LNCAP (cell line): Measurements from ENCODE around the gene CADM1.

ENCODE experiments used
- TF ChIP-seq, protein P1 (sequence below): fragments of 450-650 bp; IDR thresholded peaks from 2 replicates; pipeline ENCODE4 v1.5.1; 2017; ENCODE audit warnings: mild to moderate bottlenecking

CADM1 gene

DNA sequence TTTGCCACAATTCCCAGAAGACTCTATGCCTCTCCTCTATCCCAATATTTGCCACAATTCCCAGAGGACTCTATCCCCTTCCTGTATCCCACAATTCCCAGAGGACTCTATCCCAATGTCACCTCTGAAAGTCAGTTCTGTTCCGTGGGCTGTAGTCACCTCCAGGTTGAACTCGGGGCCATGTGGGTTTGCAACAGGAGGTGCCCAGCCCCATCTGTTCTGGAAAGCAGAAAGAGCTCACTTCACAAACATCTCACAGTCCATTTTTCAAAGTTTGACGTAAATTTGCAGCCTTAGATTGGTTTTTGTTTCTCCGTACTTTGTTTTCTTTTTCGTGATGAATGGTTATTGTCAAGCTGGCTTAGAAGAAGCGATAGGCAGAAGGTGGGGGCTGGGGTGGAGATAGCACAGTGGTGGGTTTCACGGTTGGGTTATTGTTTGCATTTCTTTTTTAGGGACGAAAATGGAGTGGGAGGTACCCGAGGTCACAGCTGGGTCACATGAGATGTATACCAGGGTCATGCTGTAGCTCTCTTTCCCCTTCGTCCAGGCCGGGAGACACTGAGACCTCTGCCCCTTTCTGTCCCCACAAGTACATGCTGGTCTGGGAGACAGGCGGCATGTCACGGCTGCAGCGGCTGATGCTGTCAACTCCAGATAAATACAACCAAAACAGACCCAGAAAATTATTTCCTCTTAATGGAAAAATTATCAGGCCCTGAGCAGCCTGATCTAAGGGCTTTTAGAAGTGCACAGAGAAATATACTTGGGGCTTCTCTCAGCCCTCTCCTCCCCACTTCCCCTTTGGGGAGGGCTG is 374.5 kb downstream of the CADM1 start:
- TF ChIP-seq, protein P1, sequence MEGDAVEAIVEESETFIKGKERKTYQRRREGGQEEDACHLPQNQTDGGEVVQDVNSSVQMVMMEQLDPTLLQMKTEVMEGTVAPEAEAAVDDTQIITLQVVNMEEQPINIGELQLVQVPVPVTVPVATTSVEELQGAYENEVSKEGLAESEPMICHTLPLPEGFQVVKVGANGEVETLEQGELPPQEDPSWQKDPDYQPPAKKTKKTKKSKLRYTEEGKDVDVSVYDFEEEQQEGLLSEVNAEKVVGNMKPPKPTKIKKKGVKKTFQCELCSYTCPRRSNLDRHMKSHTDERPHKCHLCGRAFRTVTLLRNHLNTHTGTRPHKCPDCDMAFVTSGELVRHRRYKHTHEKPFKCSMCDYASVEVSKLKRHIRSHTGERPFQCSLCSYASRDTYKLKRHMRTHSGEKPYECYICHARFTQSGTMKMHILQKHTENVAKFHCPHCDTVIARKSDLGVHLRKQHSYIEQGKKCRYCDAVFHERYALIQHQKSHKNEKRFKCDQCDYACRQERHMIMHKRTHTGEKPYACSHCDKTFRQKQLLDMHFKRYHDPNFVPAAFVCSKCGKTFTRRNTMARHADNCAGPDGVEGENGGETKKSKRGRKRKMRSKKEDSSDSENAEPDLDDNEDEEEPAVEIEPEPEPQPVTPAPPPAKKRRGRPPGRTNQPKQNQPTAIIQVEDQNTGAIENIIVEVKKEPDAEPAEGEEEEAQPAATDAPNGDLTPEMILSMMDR: no peak

DNA sequence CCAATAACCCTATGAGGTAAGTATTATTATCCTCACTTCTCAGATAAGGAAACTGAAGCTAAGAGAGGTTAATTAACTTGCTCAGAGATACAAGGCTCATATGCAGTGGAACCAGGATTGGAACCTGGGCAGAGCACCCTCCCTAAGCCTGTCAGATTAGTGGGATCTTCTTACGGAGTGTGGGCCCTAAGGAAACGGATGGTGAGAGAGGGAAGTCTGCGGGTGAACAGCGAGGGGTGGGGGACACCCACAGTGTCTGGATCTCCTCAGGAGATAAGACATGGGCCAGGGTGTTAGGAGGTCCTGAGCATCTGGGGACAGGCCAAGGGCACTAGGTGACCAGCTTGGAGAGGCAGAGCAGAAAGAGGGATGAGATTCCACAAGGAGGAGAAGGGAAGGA is 376.0 kb downstream of the CADM1 start:
- TF ChIP-seq, protein P1: no peak

DNA sequence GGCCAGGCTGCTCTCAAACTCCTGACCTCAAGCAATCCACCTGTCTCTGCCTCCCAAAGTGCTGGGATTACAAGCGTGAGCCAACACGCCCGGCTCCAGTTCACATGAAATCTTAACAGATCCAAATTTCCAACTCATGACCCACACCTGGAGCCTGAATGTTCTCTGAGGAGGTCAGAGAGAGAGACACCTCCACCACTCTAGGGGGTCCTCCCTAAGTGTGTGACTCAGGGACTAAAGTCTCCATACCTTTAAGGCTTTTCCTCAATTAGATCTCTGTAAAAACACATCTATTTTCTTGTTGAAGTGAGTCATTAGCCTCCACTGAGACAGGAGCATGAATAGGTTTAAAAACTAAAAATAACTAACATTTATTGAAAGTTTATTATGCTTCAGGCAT is 376.4 kb downstream of the CADM1 start:
- TF ChIP-seq, protein P1: no peak

DNA sequence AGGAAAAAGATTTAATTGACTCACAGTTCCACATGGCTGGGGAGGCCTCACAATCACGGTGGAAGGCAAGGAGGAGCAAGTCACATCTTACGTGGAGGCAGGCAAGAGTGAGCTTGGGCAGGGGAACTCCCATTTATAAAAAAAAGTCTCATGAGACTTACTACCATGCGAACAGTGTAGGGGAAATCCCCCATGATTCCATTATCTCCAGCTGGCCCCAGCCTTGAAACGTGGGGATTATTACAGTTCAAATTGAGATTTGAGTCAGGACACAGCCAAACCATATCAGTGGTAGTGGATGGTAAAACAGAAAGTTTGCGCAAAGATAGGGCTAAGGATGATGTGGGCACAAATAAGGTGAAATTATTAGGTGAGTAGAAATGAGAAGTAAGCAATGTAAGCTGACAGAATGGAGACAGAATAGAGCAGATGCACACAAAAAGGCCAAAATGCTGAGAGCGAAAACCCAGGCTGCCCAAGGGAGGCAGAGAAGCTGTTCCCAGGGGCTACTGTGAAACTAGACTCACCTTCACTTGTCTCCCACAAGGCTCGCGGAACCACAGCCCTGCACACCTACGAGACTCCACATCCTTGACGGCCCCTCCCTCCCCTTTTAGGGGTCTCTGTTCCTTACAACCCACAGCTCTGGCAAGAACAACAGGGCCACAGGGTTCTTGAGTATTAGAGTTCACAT is 377.6 kb downstream of the CADM1 start:
- TF ChIP-seq, protein P1: no peak

DNA sequence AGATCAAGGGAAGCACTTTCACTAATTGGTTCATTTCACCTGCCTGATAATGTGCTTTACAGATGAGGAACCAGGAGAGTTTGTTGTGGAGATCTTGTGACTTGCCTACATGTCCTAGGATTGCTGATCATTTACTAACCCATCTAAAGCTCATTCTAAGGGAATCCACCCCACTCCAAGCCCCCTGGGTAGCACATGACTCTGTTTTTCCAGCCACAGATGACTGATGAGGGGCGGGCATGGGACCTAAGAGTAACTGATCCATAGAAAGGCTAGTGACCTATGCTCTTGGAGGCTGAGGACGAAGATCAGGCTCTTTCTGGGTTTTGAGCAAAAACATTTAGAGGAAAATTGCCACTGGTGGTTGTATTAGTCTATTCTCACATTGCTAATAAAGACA is 378.1 kb downstream of the CADM1 start:
- TF ChIP-seq, protein P1: no peak

DNA sequence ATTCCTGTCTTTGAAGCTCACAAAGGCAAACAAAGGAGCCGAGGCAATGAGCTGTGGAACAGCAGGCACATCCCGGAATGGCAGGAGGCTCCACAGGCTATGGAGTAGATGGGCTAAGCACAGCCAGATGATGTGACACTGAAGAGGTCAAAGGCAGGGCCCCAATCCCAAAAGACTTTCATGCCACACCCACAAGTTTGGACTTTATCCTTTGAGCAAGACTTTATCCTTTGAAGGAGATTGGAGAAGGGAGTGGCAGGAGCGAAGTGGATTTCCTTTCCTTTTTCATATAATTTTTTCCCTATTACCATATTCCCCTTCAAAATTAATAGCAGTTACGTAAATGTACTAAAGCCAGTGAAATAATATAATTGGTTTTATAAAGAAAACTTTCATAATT is 379.4 kb downstream of the CADM1 start:
- TF ChIP-seq, protein P1: no peak

DNA sequence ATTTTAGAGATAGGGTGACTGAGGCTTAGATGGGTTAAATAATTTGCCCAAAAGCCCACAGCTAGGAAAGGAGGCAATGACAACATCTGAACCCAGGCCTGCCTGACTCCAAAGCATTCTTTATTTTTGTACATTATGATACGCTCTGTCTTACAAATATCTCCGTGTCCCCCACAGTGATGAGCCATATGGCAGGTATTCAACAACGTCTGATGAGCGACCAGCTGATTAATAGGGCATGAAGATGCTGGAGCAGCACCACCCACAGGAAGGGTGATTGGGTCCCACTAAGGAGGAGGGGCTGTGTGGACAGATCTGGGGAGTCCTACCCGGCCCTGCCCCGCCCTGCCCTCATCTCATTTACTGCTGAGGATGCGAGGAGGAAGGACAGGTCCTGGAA is 380.6 kb downstream of the CADM1 start:
- TF ChIP-seq, protein P1: no peak
